Activated CD4-positive, alpha-beta memory T cell treated with anti-CD3 and anti-CD28 coated beads for 36 hours (primary cell): ENCODE measurements around the gene PLA2G4B. TPM values are rescaled to one million over a fixed set of nuclear protein-coding genes. Genes with fewer than 3 reads are reported as not detected.
"Not testable (repeated sequence)": the region's sequence is repeated elsewhere in the genome, so short reads cannot be mapped to it uniquely, and the experiment has no call there.

Experiments
- CTCF ChIA-PET: fragments of 350-600 bp; sonication (Branson Sonifier 250); formaldehyde crosslinking; loops from one replicate; lab custom pipeline; 2021; ENCODE audit warnings: antibody characterized with exemption, inconsistent platforms; lab: Charles Lee
- POLR2A ChIA-PET: fragments of 350-600 bp; sonication (Branson Sonifier 250); formaldehyde crosslinking; loops from one replicate; lab custom pipeline; 2021; ENCODE audit warnings: antibody characterized with exemption; lab: Charles Lee
- DNase-seq: peaks from one replicate; pipeline ENCODE4 v3.0.0-alpha.2; 2020
- H3K27ac Mint-ChIP-seq: one replicate; pipeline ENCODE4 v1.8.0; 2021; ENCODE audit warnings: mixed read lengths
- H3K27me3 Mint-ChIP-seq: one replicate; pipeline ENCODE4 v1.8.0; 2021; ENCODE audit warnings: mixed read lengths
- H3K36me3 Mint-ChIP-seq: one replicate; pipeline ENCODE4 v1.8.0; 2021; ENCODE audit warnings: mixed read lengths
- H3K4me1 Mint-ChIP-seq: one replicate; pipeline ENCODE4 v1.8.0; 2021; ENCODE audit warnings: low read depth, mixed read lengths
- H3K4me3 Mint-ChIP-seq: one replicate; pipeline ENCODE4 v1.8.0; 2021; ENCODE audit warnings: mild to moderate bottlenecking, mixed read lengths
- H3K9me3 Mint-ChIP-seq: one replicate; pipeline ENCODE4 v1.8.0; 2021; ENCODE audit warnings: mixed read lengths
- intact Hi-C: fragments of 100-400 bp; cut with micrococcal nuclease; formaldehyde crosslinking; loops from one replicate; pipeline ENCODE4 v1.15.1; 2023
- total RNA-seq, 2 experiments: library from RNA; stranded (reverse); gene quantifications; one replicate each; pipeline ENCODE4 v1.2.3, GENCODE V29; 2021

The PLA2G4B gene
- total RNA-seq, 2 experiments from 2014 or later, result 6.0 to 9.9 TPM

GRCh38 chr15:41829959-41830646, 8.5 kb upstream of the PLA2G4B start:
- intact Hi-C loops, result loop anchor here (2.0 kb wide), 1 partner anchor 107 kb away; no protein-coding TSS in a partner anchor
- Mint-ChIP-seq H3K36me3 (no peaks in the 10 kb centered on the region), H3K27ac (no peak overlapping the region), H3K9me3 (no peaks in the 10 kb centered on the region), H3K4me3 (no peak overlapping the region), H3K27me3 (no peaks in the 10 kb centered on the region), H3K4me1 (peaks cover 51% of the 10 kb centered on the region)
- ChIA-PET POLR2A (interaction anchor here (1.7 kb wide), 1 partner anchor 40 kb away, joined by 6 read pairs; no protein-coding TSS in a partner anchor), CTCF (interaction anchor here (1.2 to 1.5 kb wide), 4 partner anchors 19 to 143 kb away, joined by 3 to 5 read pairs (median 3); partner anchors contain the start of gene EHD4)
- DNase-seq, result no peak

- intact Hi-C loops, result loop anchor here (1.0 kb wide), 1 partner anchor 73 kb away; no protein-coding TSS in a partner anchor
- H3K4me3 Mint-ChIP-seq, H3K27me3 Mint-ChIP-seq, H3K9me3 Mint-ChIP-seq, H3K36me3 Mint-ChIP-seq: not testable (repeated sequence)
- DNase-seq, result peak; percentile 79
- H3K27ac Mint-ChIP-seq, result peak overlapping the region; percentile 46
- CTCF ChIA-PET, result interaction anchor here (1.2 to 3.4 kb wide), 6 partner anchors 20 to 141 kb away, joined by 3 to 21 read pairs (median 4); partner anchors contain the start of genes EHD4 and MAPKBP1
- H3K4me1 Mint-ChIP-seq, result peaks cover 55% of the 10 kb centered on the region
- POLR2A ChIA-PET, result interaction anchor here (0.6 to 1.7 kb wide), 2 partner anchors 39 to 76 kb away, joined by 3 to 6 read pairs; no protein-coding TSS in a partner anchor
These were observed 7.4 kb upstream of the PLA2G4B start for GRCh38 chr15:41831291-41831690.

- Mint-ChIP-seq H3K27ac (no peak overlapping the region), H3K4me3 (no peak overlapping the region), H3K9me3 (no peaks in the 10 kb centered on the region), H3K36me3 (no peaks in the 10 kb centered on the region), H3K27me3 (no peaks in the 10 kb centered on the region), H3K4me1 (peaks cover 55% of the 10 kb centered on the region)
- intact Hi-C loops, result no loop called here
- ChIA-PET POLR2A (interaction anchor here (0.6 kb wide), 1 partner anchor 75 kb away, joined by 3 read pairs; no protein-coding TSS in a partner anchor), CTCF (interaction anchor here (1.7 to 3.4 kb wide), 2 partner anchors 58 to 73 kb away, joined by 12 to 21 read pairs; partner anchors contain the start of gene MAPKBP1)
- no peak for DNase-seq
These were observed 6.4 kb upstream of the PLA2G4B start for GRCh38 chr15:41832208-41832607.

GRCh38 chr15:41832875-41833274, 5.8 kb upstream of the PLA2G4B start:
- peaks cover 53% of the 10 kb centered on the region for H3K4me1 Mint-ChIP-seq
- peak overlapping the region; percentile 1 for H3K27ac Mint-ChIP-seq
- intact Hi-C loops, result no loop called here
- no peaks in the 10 kb centered on the region for H3K36me3 Mint-ChIP-seq
- ChIA-PET POLR2A (no interaction called here), CTCF (interaction anchor here (1.0 to 3.4 kb wide), 2 partner anchors 22 to 59 kb away, joined by 3 to 21 read pairs; partner anchors contain the start of gene MAPKBP1)
- H3K27me3 Mint-ChIP-seq, result no peaks in the 10 kb centered on the region
- no peak overlapping the region for H3K4me3 Mint-ChIP-seq
- H3K9me3 Mint-ChIP-seq, result no peaks in the 10 kb centered on the region
- DNase-seq, result peak; percentile 41

- H3K27me3 Mint-ChIP-seq, result no peaks in the 10 kb centered on the region
These were observed 4.6 kb upstream of the PLA2G4B start for GRCh38 chr15:41834096-41834495.

GRCh38 chr15:41836073-41836472, 2.6 kb upstream of the PLA2G4B start:
- no peaks in the 10 kb centered on the region for H3K36me3 Mint-ChIP-seq
- no peak overlapping the region for H3K27ac Mint-ChIP-seq
- no peak for DNase-seq
- no peak overlapping the region for H3K4me3 Mint-ChIP-seq
- peaks cover 35% of the 10 kb centered on the region for H3K4me1 Mint-ChIP-seq
- intact Hi-C loops, result no loop called here
- H3K9me3 Mint-ChIP-seq, result no peaks in the 10 kb centered on the region
- no peaks in the 10 kb centered on the region for H3K27me3 Mint-ChIP-seq
- ChIA-PET CTCF (no interaction called here), POLR2A (no interaction called here)

More at GRCh38 chr15:41834096-41834495, 4.6 kb upstream of the PLA2G4B start:
- Mint-ChIP-seq H3K4me3 (no peak overlapping the region), H3K27ac (no peak overlapping the region), H3K9me3 (no peaks in the 10 kb centered on the region), H3K36me3 (no peaks in the 10 kb centered on the region), H3K4me1 (peaks cover 47% of the 10 kb centered on the region)
- ChIA-PET POLR2A (no interaction called here), CTCF (interaction anchor here (3.4 kb wide), 1 partner anchor 60 kb away, joined by 21 read pairs; the partner anchor contains the start of gene MAPKBP1)
- DNase-seq, result no peak
- intact Hi-C loops, result no loop called here

GRCh38 chr15:41836713-41837454, 1.8 kb upstream of the PLA2G4B start:
- ChIA-PET CTCF (no interaction called here), POLR2A (no interaction called here)
- intact Hi-C loops, result no loop called here
- no peak overlapping the region for H3K27ac Mint-ChIP-seq
- no peaks in the 10 kb centered on the region for H3K9me3 Mint-ChIP-seq
- peaks cover 28% of the 10 kb centered on the region for H3K4me1 Mint-ChIP-seq
- H3K4me3 Mint-ChIP-seq, result no peak overlapping the region
- H3K27me3 Mint-ChIP-seq, result no peaks in the 10 kb centered on the region
- no peak for DNase-seq
- H3K36me3 Mint-ChIP-seq, result no peaks in the 10 kb centered on the region

- no peak overlapping the region for H3K27ac Mint-ChIP-seq
- H3K27me3 Mint-ChIP-seq, result no peaks in the 10 kb centered on the region
- intact Hi-C loops, result no loop called here
- no peaks in the 10 kb centered on the region for H3K36me3 Mint-ChIP-seq
- no peaks in the 10 kb centered on the region for H3K9me3 Mint-ChIP-seq
- no peak for DNase-seq
- peaks cover 4% of the 10 kb centered on the region for H3K4me1 Mint-ChIP-seq
- ChIA-PET CTCF (interaction anchor here (0.8 kb wide), 1 partner anchor 63 kb away, joined by 3 read pairs; no protein-coding TSS in a partner anchor), POLR2A (no interaction called here)
- no peak overlapping the region for H3K4me3 Mint-ChIP-seq
These were observed 1.3 kb downstream of the PLA2G4B start for GRCh38 chr15:41839781-41840491.

- no peak overlapping the region for H3K4me3 Mint-ChIP-seq
- no peaks in the 10 kb centered on the region for H3K9me3 Mint-ChIP-seq
- H3K27ac Mint-ChIP-seq, result no peak overlapping the region
- CTCF ChIA-PET, result no interaction called here
- DNase-seq, result no peak
- intact Hi-C loops, result no loop called here
- H3K27me3 Mint-ChIP-seq, result no peaks in the 10 kb centered on the region
- H3K4me1 Mint-ChIP-seq, result no peaks in the 10 kb centered on the region
- H3K36me3 Mint-ChIP-seq, result no peaks in the 10 kb centered on the region
- POLR2A ChIA-PET, result interaction anchor here (0.6 kb wide), 1 partner anchor 62 kb away, joined by 3 read pairs; no protein-coding TSS in a partner anchor
These were observed 2.0 kb downstream of the PLA2G4B start for GRCh38 chr15:41840673-41841072.

GRCh38 chr15:41841131-41841530, 2.5 kb downstream of the PLA2G4B start:
- ChIA-PET POLR2A (no interaction called here), CTCF (no interaction called here)
- peaks cover 2% of the 10 kb centered on the region for H3K36me3 Mint-ChIP-seq
- H3K9me3 Mint-ChIP-seq, result no peaks in the 10 kb centered on the region
- intact Hi-C loops, result no loop called here
- no peak for DNase-seq
- no peak overlapping the region for H3K4me3 Mint-ChIP-seq
- H3K27ac Mint-ChIP-seq, result no peak overlapping the region
- no peaks in the 10 kb centered on the region for H3K4me1 Mint-ChIP-seq
- H3K27me3 Mint-ChIP-seq, result no peaks in the 10 kb centered on the region

GRCh38 chr15:41842229-41842628, 3.6 kb downstream of the PLA2G4B start:
- ChIA-PET CTCF (no interaction called here), POLR2A (no interaction called here)

More at GRCh38 chr15:41842229-41842628, 3.6 kb downstream of the PLA2G4B start:
- DNase-seq, result no peak
- no peaks in the 10 kb centered on the region for H3K9me3 Mint-ChIP-seq
- H3K27me3 Mint-ChIP-seq, result no peaks in the 10 kb centered on the region
- no peak overlapping the region for H3K27ac Mint-ChIP-seq
- no peak overlapping the region for H3K4me3 Mint-ChIP-seq
- peaks cover 4% of the 10 kb centered on the region for H3K36me3 Mint-ChIP-seq
- intact Hi-C loops, result no loop called here
- no peaks in the 10 kb centered on the region for H3K4me1 Mint-ChIP-seq
